GM12878 (cell line): ENCODE results near the gene C11orf16. TPM values are rescaled to one million over a fixed set of nuclear protein-coding genes. Genes with fewer than 3 reads are reported as not detected.

Experiments
- BRCA1 ChIP-seq: IDR thresholded peaks from 2 replicates; pipeline ENCODE4 v1.6.1; 2011; ENCODE audit warnings: low read depth, low read length, improper control_type of control experiment
- EZH2 ChIP-seq: IDR thresholded peaks from 2 replicates; pipeline ENCODE4 v1.6.1; 2012; ENCODE audit warnings: low read depth, mild to moderate bottlenecking, control low read depth, inconsistent platforms, low read length, borderline replicate concordance; ENCODE audit not compliant: control insufficient read depth
- JUNB ChIP-seq: IDR thresholded peaks from 2 replicates; pipeline ENCODE4 v1.6.1; 2016; ENCODE audit warnings: antibody characterized with exemption, mild to moderate bottlenecking
- KAT2A ChIP-seq: conservative IDR thresholded peaks from 2 replicates; pipeline ENCODE4 v1.6.1; 2011; ENCODE audit warnings: low read depth, low read length; ENCODE audit not compliant: control insufficient read depth
- LARP7 ChIP-seq: fragments of 450-650 bp; IDR thresholded peaks from 2 replicates; pipeline ENCODE4 v1.6.1; 2017; ENCODE audit warnings: mild to moderate bottlenecking
- NRF1 ChIP-seq: conservative IDR thresholded peaks from 2 replicates; pipeline ENCODE4 v1.6.1; 2011; ENCODE audit warnings: mild to moderate bottlenecking, low read depth, low read length, improper control_type of control experiment
- POLR2AphosphoS2 ChIP-seq: IDR thresholded peaks from 2 replicates; pipeline ENCODE4 v1.6.1; 2011; ENCODE audit warnings: low read depth, mild to moderate bottlenecking, low read length, improper control_type of control experiment, moderate library complexity
- RAD21 ChIP-seq: IDR thresholded peaks from 2 replicates; pipeline ENCODE4 v1.6.1; 2011; ENCODE audit warnings: mild to moderate bottlenecking, low read depth, low read length, moderate library complexity; ENCODE audit not compliant: insufficient read depth
- RCOR1 ChIP-seq: conservative IDR thresholded peaks from 2 replicates; pipeline ENCODE4 v1.6.1; 2012; ENCODE audit warnings: low read depth, low read length, improper control_type of control experiment
- SIX5 ChIP-seq: IDR thresholded peaks from 2 replicates; pipeline ENCODE4 v1.6.1; 2011; ENCODE audit warnings: mild to moderate bottlenecking, low read depth, low read length, moderate library complexity; ENCODE audit not compliant: severe bottlenecking
- YBX1 ChIP-seq: fragments of 450-650 bp; IDR thresholded peaks from 2 replicates; pipeline ENCODE4 v1.6.1; 2016; ENCODE audit warnings: antibody characterized with exemption
- ZNF207 ChIP-seq: fragments of 450-650 bp; IDR thresholded peaks from 2 replicates; pipeline ENCODE4 v1.6.1; 2014; ENCODE audit warnings: antibody characterized with exemption, mild to moderate bottlenecking, borderline replicate concordance
- ZZZ3 ChIP-seq: IDR thresholded peaks from 2 replicates; pipeline ENCODE4 v1.6.1; 2011; ENCODE audit warnings: low read depth; ENCODE audit not compliant: control insufficient read depth, insufficient read length
- polyA plus RNA-seq, 11 experiments: library from polyadenylated mRNA; depleted of rRNA in 4 of 11; unstranded in 6 of 11; stranded (reverse) in 5 of 11; fragments of >200 nt; fragmentation: Nextera tagmentation in 4 of 11; fragmentation: Illumina TruSeq in 1 of 11; extraction: Ambion mirVana in 4 of 11; extraction: Trizol in 1 of 11; gene quantifications; 1 replicate in 1 of 11; 2 replicates in 10 of 11; pipeline versions ENCODE4 v1.2.1 to v1.2.3, GENCODE V29; 2011 to 2016; ENCODE audit warnings: inconsistent platforms in 2 of 11, missing spikeins in 2 of 11, low read depth in 1 of 11
- total RNA-seq, 4 experiments: library from RNA; depleted of rRNA in 3 of 4; stranded (reverse); fragments of >200 nt in 3 of 4; fragmentation: Illumina TruSeq in 1 of 4; extraction: Trizol in 1 of 4; gene quantifications; 2 replicates each; pipeline versions ENCODE4 v1.2.1 to v1.2.3, GENCODE V29; 2013 to 2021
- TF ChIP-seq, protein P1 (sequence below): IDR thresholded peaks from 2 replicates; pipeline ENCODE4 v1.6.1; 2012; ENCODE audit warnings: low read length, inconsistent platforms
- TF ChIP-seq, protein P2 (sequence below): fragments of 450-650 bp; IDR thresholded peaks from 2 replicates; pipeline ENCODE4 v1.6.1; 2017; ENCODE audit warnings: mild to moderate bottlenecking, low read depth, inconsistent platforms; ENCODE audit not compliant: poor library complexity, severe bottlenecking
- TF ChIP-seq, protein P3 (sequence below): IDR thresholded peaks from 2 replicates; pipeline ENCODE4 v1.6.1; 2011; ENCODE audit warnings: low read depth, low read length, improper control_type of control experiment, borderline replicate concordance
- TF ChIP-seq, protein P4 (sequence below): IDR thresholded peaks from 2 replicates; pipeline ENCODE4 v1.6.1; 2012; ENCODE audit warnings: low read depth, low read length, improper control_type of control experiment
- TF ChIP-seq, protein P5 (sequence below): fragments of 450-650 bp; IDR thresholded peaks from 2 replicates; pipeline ENCODE4 v1.6.1; 2018; ENCODE audit warnings: borderline replicate concordance, mild to moderate bottlenecking; ENCODE audit not compliant: partially characterized antibody

C11orf16 gene
- total and polyA plus RNA-seq, 10 of the 15 experiments (the other 5 are each of a cell fraction or from before 2014, with no cell fraction given) = 0.05 to 0.39 (median 0.32) TPM; not detected in 7

DNA sequence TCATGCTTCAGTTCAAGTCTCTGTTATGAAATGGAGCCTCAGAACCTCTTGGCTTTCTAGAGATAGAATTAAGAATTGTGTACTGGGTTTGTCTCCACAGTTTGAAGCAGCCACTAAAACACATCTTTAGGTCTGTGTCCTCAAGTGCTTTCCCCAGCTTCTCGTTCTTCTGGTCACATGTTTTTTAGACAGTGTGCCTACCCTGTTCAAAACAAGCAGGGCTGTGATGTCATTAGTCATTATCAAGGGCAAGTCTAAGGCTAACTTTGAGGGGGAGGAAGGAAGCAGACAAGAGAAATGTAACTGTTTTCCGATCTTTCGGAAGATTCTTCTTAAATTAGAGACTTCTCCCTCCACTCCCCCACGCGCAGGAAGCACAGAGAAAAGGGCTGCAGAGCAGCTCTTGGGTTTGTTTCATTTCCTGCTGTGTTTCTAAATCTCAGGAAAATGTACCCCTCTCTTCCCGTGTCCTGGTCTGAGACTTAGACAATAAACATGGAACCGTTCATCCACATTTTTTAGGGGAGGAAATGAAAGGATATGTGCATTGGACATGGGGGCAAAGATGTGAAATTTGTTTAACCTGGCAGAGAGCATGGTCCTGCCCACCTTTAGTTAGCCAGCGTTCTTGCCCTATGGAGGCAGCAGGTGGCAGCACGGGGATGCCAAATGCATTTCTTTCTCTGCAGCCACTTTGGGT, 18.6 kb downstream of the C11orf16 start (continued):
- TF ChIP-seq, protein P1, sequence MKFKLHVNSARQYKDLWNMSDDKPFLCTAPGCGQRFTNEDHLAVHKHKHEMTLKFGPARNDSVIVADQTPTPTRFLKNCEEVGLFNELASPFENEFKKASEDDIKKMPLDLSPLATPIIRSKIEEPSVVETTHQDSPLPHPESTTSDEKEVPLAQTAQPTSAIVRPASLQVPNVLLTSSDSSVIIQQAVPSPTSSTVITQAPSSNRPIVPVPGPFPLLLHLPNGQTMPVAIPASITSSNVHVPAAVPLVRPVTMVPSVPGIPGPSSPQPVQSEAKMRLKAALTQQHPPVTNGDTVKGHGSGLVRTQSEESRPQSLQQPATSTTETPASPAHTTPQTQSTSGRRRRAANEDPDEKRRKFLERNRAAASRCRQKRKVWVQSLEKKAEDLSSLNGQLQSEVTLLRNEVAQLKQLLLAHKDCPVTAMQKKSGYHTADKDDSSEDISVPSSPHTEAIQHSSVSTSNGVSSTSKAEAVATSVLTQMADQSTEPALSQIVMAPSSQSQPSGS = no peak
- TF ChIP-seq KAT2A = no peak
- TF ChIP-seq, protein P2, sequence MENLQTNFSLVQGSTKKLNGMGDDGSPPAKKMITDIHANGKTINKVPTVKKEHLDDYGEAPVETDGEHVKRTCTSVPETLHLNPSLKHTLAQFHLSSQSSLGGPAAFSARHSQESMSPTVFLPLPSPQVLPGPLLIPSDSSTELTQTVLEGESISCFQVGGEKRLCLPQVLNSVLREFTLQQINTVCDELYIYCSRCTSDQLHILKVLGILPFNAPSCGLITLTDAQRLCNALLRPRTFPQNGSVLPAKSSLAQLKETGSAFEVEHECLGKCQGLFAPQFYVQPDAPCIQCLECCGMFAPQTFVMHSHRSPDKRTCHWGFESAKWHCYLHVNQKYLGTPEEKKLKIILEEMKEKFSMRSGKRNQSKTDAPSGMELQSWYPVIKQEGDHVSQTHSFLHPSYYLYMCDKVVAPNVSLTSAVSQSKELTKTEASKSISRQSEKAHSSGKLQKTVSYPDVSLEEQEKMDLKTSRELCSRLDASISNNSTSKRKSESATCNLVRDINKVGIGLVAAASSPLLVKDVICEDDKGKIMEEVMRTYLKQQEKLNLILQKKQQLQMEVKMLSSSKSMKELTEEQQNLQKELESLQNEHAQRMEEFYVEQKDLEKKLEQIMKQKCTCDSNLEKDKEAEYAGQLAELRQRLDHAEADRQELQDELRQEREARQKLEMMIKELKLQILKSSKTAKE = peak; percentile 30
- no peak for TF ChIP-seq NRF1
- no peak for TF ChIP-seq YBX1
- no peak for TF ChIP-seq JUNB
- no peak for TF ChIP-seq SIX5
- TF ChIP-seq LARP7 = no peak
- peak; percentile 84 for TF ChIP-seq RAD21
- TF ChIP-seq EZH2 = no peak
- TF ChIP-seq, protein P3, sequence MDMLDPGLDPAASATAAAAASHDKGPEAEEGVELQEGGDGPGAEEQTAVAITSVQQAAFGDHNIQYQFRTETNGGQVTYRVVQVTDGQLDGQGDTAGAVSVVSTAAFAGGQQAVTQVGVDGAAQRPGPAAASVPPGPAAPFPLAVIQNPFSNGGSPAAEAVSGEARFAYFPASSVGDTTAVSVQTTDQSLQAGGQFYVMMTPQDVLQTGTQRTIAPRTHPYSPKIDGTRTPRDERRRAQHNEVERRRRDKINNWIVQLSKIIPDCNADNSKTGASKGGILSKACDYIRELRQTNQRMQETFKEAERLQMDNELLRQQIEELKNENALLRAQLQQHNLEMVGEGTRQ = no peak
- TF ChIP-seq, protein P4, sequence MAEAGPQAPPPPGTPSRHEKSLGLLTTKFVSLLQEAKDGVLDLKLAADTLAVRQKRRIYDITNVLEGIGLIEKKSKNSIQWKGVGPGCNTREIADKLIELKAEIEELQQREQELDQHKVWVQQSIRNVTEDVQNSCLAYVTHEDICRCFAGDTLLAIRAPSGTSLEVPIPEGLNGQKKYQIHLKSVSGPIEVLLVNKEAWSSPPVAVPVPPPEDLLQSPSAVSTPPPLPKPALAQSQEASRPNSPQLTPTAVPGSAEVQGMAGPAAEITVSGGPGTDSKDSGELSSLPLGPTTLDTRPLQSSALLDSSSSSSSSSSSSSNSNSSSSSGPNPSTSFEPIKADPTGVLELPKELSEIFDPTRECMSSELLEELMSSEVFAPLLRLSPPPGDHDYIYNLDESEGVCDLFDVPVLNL = no peak
- TF ChIP-seq RCOR1 = no peak
- no peak for TF ChIP-seq BRCA1
- no peak for TF ChIP-seq ZNF207
- TF ChIP-seq, protein P5, sequence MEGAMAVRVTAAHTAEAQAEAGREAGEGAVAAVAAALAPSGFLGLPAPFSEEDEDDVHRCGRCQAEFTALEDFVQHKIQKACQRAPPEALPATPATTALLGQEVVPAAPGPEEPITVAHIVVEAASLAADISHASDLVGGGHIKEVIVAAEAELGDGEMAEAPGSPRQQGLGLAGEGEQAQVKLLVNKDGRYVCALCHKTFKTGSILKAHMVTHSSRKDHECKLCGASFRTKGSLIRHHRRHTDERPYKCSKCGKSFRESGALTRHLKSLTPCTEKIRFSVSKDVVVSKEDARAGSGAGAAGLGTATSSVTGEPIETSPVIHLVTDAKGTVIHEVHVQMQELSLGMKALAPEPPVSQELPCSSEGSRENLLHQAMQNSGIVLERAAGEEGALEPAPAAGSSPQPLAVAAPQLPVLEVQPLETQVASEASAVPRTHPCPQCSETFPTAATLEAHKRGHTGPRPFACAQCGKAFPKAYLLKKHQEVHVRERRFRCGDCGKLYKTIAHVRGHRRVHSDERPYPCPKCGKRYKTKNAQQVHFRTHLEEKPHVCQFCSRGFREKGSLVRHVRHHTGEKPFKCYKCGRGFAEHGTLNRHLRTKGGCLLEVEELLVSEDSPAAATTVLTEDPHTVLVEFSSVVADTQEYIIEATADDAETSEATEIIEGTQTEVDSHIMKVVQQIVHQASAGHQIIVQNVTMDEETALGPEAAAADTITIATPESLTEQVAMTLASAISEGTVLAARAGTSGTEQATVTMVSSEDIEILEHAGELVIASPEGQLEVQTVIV = no peak
- TF ChIP-seq ZZZ3 = no peak
- TF ChIP-seq POLR2AphosphoS2 = no peak
